GM20431 (cell line): ENCODE results near the gene MRPS24.
"Not testable (repeated sequence)": the region's sequence is repeated elsewhere in the genome, so short reads cannot be mapped to it uniquely, and the experiment has no call there.

Source experiments
- in situ Hi-C: fragments of 300-500 bp; cut with MseI, MboI; formaldehyde crosslinking; loops from one replicate; pipeline ENCODE4 v1.15.0; 2020; ENCODE audit warnings: low sequenced_read_pairs; ENCODE audit not compliant: unreplicated experiment

The MRPS24 gene

DNA sequence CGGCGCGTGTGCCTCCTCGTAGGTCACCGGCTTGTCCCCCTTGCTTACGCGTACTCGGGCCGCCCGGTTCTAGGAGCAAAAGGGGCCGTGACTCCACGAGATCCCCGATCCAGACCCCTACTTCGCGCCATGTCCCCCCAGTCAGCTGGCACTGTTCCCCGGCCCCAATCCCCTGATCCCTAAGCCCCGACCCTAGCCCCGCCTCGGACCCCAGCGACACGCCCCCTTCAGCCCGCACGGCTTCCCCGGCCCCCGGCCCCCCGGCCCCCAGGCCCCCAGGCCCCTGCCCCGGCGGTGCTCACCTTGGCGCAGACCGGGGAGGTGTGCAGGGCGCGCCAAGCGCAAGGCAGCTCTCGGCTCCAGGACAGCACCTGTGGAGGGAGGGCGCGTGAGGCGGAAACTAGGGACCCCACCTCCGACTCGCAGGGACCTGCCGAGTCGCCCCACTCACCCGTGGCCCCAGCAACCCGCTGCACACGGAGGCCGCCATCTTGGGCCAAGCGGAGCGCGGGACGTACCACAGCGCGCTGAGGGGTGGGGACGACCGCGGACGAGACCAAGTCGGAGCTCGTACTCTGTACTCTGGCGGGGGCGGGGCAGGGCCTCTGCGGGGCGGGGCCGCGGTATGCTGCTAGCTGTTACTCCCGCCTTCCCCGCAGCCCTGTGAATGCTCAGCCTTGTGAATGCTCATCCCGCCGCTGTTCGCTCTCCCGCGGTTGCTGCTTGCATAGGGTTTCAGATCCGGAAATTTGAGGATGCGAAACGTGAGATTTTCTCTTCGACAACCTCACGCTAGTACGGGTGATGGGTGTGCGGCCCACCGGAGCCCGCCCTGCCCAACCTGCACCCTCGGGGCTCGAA lies at the start of gene MRPS24:
MRPS24 (minus strand) TSS at position 512 of the 861 bp plus-strand sequence; CDS start at position 490, 22 bp downstream.
- in situ Hi-C loops: no loop called here

- in situ Hi-C loops: no loop called here
Measured at GRCh38 chr7:43915907-43916306, 46.6 kb upstream of the MRPS24 start.

GRCh38 chr7:43914795-43915194 lies 45.5 kb upstream of the MRPS24 start:
- in situ Hi-C loops: no loop called here

DNA sequence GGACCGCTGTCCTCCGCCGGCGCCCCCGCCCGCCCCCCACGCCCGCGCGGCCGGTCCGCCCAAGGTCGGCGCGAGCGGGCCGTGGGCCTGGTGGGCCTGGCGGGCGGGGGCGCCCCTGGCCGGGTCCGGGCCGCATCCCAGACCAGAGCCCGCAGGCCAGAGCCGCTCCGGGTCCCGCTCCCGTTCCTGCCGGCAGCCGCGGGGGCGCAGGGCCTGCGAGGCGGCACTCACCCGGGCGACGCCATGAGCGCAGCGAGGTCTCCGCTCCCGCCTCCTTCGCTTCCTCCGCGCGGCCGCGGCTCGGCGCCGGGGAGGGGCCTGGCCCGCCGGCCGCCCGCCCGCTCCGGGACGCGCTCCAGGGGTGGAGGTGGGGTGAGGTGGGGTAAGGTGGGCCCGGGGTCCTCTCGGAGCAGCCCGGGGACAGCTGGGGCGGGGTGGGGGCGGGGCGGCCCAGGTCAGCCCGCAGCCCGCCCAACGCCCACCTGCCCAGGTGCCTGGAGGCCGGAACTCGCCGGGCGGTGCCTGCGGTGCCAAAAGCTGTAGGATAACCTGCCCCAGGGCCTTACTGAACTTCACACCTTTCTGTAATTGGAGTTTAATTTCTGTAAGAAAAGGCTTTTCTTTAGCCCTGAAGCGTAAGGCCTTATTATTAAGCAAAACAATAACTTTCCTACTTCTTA lies 37.2 kb upstream of the MRPS24 start, which contains the start of gene URGCP:
URGCP (minus strand) TSS at position 266 of the 680 bp plus-strand sequence; CDS start at position 245, 21 bp downstream.
- in situ Hi-C loops: no loop called here

GRCh38 chr7:43905956-43906330 lies 36.6 kb upstream of the MRPS24 start:
- in situ Hi-C loops: no loop called here

GRCh38 chr7:43905209-43905946 lies 36.1 kb upstream of the MRPS24 start:
- in situ Hi-C loops: no loop called here

DNA sequence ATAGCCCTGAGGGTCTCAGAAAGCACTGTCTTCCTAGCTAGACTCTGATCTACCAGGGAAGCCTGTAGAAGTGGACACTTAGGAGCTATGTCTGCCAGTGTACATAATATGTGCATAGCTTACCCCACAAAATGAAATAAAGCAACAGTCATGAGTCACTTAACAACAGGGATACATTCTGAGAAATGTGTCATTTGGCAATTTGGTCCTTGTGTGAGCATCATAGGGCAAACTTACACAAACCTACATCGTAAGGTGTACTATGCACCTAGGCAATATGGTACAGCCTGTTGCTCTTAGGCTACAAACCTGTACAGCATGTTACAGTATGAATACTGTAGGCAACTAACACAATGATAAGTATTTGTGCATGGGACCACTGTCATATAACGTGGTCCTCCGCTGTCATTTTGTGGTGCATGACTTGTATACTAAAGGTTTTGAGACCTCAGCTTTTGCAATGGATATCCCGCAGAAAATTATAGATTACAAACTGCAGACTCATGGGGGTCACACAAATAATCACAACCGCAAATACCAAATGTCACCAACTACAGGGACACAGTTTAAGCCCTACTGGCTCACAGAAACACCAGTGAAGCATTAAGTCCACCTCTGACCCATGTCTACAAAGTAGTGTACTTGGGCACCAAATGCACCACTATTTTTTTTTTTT lies 35.4 kb upstream of the MRPS24 start:
- in situ Hi-C loops: no loop called here

- in situ Hi-C loops: no loop called here
Measured at GRCh38 chr7:43902542-43903054, 33.3 kb upstream of the MRPS24 start.

GRCh38 chr7:43898571-43898970 lies 29.3 kb upstream of the MRPS24 start:
- in situ Hi-C loops: not testable (repeated sequence)

DNA sequence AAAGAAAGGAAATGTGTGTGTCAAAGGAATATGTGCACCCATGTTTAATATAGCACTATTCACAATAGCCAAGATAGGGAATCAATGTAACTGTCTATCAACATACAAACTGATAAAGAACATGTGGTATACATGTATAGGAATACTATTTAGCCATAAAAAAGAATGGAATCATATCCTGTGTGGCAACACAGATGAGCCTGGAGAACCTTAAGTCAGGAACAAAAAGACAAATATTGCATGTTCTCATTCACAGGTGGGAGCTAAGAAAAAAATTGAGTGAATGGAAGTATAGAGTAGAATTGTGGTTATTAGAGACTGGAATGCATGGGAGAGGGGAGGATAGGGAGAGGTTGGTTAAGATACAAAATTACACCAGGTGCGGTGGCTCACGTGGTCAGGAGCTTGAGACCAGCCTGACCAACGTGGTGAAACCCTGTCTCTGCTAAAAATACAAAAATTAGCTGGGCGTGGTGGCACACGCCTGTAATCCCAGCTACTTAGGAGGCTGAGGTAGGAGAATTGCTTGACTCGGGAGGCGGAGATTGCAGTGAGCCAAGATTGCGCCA lies 26.6 kb upstream of the MRPS24 start:
- in situ Hi-C loops: no loop called here

DNA sequence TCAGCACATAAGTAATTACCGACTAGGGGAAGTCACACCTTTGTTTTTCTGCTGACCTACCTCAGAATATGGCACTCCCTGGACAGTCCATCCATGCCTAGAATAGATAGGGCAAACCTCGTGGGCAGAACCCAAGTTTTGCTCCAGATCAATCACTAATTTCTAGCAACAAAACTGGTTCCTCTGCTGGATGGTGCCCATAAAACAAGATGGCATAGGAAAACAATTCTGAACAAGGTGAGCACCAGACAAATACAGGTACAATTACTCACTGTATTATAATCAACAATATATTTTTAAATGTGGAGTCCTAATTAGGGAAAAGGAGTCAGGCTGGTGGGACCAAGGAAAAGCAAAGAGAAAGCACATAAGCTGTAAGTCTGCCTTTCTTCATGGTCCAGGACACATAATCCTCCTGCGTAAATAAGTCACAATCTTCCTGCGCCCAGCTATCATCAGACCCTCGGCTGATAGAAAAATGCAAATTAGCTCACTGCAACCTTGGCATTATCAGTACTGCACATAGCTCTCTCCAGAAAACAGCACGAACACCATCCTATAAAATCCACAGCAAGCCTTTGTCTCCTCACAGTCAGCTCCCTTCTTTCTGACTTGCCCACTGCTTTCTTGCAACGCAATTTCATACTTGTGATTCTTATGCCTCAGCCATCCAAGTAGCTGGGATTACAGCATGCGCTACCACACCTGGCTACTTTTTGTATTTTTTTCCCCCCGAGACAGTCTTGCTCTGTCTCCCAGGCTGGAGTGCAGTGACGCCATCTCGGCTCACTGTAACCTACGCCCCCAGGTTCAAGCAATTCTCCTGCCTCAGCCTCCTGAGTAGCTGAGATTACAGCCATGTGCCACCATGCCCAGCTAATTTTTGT lies 22.0 kb upstream of the MRPS24 start:
- in situ Hi-C loops: no loop called here

GRCh38 chr7:43890468-43890867 lies 21.2 kb upstream of the MRPS24 start:
- in situ Hi-C loops: no loop called here

GRCh38 chr7:43888993-43889945 lies 20.0 kb upstream of the MRPS24 start:
- in situ Hi-C loops: no loop called here

- in situ Hi-C loops: no loop called here
Measured at GRCh38 chr7:43884617-43885016, 15.3 kb upstream of the MRPS24 start.

DNA sequence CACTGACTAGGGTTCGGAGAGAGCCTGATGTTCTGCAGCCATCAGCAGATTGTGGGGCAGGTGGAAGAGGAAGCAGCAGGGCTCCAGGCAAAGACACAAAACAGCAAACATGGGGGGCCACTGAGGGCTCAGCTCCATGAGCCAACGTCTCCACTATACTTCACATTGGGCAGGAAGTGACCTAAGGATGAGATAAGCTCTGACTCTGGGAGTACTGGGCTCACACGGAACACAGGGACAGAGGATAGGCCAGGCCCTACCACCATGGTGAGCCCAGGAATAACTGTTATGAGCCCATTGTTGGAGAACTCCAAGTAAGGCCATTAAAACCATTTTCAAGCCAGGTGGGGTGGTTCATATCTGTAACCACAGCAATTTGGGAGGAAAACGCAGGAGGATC lies 14.9 kb upstream of the MRPS24 start:
- in situ Hi-C loops: no loop called here

GRCh38 chr7:43880596-43880995 lies 11.3 kb upstream of the MRPS24 start:
- in situ Hi-C loops: no loop called here

GRCh38 chr7:43879477-43879876 lies 10.2 kb upstream of the MRPS24 start:
- in situ Hi-C loops: no loop called here

DNA sequence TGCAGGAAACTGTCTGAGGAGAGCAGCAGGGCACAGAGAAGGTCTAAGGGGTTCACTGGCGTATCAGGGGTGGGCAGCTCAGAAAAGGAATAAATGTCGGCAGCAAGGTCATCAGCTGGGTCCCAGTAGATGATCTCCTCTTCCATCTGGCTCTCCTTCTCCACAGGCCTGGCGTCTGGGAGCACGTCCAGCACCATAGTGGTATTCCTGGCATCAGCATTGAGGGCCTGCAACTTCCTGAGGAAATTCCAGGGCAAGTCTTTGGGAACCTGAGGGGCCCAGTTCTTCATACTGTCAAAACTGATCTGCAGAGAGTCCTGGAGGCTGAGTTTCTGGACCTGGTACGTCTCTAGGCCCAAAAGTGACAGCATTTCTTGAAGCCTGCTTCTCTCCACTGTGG lies 9.6 kb upstream of the MRPS24 start:
- in situ Hi-C loops: no loop called here
